ENCODE data around the gene GPR89A.

The GPR89A gene

DNA sequence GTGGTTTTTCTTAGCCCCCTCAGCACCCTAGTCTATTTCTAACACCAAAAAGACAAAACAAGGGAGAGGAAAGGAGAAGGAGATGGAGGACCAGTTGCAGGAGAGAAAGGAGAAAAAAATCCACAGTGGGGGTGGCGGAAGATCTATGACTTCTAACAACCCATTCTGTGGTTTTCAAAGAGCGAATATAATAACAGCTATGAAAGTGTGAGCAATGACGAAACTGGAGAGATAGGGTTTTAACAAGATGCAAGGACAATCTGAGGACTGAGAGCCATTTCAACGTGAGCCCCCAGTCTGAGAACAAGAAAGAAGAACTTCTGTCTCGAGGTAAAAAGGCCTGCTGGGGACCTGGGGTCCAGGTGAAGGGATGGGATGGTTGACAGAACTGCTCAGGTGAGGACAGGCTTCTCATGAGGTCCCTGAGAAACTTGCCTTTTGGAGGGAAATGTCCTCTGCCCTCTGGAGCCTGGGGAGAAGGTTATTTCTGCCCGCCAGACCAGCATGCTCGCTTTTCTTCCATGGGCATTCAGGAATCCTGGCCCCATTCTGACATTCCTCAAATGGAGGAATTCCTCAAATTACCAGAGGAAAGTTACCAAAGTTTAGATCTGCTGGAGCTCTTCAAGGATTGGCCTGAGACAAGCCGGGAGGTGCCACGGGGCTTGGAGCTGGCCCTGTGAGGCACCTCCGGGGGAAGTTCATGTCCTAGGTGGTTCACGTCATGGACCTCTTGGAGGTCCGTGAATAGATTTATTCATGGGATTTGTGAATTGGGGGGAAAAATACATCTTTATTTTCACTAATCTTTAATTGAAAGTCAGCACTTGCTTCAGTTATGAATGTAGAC lies 111.7 kb downstream of the GPR89A start, which contains the start of gene CD160:
Gene CD160 (plus strand): TSS at position 270 of the 850 bp plus-strand sequence. CDS start 8,829 bp downstream, outside the sequence.
- DNase-seq: no peak
